Measurements from ENCODE around the gene AGPAT2.

DNA sequence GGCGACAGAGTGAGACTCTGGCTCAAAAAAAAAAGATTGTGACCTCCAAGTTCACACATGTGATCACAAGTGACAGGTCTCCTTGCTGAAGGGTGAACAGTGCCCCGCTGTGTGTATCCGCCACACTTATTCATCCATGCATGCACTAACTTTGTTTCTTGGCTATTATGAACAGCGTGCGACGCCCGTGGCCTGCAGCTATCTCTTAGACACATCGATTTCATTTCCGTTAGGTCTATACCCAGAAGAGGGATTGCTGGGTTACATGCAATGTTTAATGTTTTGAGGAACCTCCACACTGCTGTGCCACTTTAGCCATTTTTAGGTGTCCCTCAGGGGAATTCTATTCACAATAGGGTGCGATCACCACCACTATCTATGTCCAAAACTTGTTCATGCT lies 36.6 kb downstream of the AGPAT2 start:
- TF ChIP-seq, protein P1, sequence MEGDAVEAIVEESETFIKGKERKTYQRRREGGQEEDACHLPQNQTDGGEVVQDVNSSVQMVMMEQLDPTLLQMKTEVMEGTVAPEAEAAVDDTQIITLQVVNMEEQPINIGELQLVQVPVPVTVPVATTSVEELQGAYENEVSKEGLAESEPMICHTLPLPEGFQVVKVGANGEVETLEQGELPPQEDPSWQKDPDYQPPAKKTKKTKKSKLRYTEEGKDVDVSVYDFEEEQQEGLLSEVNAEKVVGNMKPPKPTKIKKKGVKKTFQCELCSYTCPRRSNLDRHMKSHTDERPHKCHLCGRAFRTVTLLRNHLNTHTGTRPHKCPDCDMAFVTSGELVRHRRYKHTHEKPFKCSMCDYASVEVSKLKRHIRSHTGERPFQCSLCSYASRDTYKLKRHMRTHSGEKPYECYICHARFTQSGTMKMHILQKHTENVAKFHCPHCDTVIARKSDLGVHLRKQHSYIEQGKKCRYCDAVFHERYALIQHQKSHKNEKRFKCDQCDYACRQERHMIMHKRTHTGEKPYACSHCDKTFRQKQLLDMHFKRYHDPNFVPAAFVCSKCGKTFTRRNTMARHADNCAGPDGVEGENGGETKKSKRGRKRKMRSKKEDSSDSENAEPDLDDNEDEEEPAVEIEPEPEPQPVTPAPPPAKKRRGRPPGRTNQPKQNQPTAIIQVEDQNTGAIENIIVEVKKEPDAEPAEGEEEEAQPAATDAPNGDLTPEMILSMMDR (IDR thresholded peaks at IDR 0.05; ENCODE audit: low read depth, low read length): no peak
- no peak for TF ChIP-seq EZH2phosphoT487 (IDR thresholded peaks at IDR 0.05; ENCODE audit: low read depth)
